HG02840 (cell line): ENCODE results near the gene POLR3GL.
"Not testable (repeated sequence)": the region's sequence is repeated elsewhere in the genome, so short reads cannot be mapped to it uniquely, and the experiment has no call there.

Experiments used
- ATAC-seq: cut with Tn5 transposase; IDR thresholded peaks from one replicate; pipeline ENCODE4 v1.9.1; 2021; ENCODE audit warnings: mild to moderate bottlenecking, moderate library complexity, moderate number of reproducible peaks; ENCODE audit not compliant: unreplicated experiment, low FRiP score

The POLR3GL gene

DNA sequence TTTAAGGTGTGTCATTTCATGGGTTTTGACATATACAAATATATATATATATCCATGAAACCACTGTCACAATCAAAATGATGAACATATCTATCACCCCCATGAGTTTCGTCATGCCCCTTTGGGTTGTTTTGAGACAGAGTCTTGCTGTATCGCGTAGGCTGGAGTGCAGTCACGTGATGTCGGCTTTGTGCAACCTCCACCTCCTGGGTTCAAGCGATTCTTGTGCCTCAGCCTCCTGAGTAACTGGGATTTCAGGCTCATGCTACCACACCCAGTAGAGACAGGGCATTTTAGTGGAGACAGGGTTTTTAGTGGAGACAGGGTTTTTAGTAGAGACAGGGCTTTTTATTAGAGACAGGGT is 49.1 kb downstream of the POLR3GL start:
- no peak for ATAC-seq

DNA sequence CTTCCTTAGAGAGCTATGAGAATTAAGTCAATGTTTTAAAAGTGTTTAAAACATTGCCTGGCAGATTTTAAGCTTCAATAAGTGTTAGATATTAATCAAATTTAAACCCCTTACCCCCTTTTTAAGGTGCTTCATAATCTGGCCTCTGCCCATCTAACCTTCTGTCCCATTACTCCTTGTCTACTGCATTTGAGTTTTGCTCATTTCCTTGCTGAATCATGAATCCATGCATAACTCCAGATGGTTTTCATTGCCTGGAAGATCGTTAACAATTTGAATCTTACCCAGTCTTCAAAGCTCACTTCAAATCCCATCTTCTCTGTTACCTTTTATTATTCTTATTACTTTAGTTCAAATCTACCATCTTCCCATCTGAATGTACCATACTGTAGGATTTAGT is 52.4 kb downstream of the POLR3GL start:
- ATAC-seq: no peak

DNA sequence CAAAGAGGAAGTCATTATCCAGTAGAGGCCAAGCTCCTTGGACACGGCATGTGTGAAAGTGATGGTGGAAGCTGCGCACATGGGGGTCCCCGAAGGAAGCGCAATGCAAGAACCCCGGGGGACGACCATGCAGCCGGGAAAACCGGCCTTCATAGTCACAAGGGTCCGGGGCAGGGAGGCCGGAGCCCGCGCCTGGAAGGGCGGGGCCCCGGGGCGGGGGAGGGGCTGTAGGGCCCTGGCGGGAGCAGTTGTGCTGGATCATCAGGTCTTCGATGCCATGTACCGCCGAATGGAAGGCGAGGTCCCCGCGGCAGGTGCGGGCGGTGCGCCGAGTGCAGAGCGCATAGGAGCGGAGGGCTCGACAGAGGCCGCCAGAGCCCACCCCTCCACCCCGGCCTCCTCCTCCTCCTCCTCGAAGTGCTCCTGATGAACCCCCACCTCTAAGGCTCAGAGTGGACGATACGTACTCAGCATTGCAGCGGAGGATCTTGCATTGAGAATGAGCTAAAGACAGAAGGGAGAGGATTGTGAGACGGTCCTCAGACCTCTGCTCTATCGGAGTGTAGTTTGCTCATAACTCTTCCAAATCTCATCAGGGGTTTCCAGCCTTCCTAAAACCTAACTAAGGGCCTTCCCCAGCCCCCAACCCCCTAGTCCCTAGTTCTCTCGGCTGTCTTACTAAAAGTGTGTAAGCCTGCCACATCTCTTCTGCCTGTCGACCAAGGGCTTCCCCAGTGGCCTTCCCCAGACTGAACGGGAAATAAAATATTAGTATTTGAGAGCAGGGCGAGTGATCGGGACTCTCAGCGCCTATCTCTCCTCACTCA is 55.0 kb downstream of the POLR3GL start:
- no peak for ATAC-seq

DNA sequence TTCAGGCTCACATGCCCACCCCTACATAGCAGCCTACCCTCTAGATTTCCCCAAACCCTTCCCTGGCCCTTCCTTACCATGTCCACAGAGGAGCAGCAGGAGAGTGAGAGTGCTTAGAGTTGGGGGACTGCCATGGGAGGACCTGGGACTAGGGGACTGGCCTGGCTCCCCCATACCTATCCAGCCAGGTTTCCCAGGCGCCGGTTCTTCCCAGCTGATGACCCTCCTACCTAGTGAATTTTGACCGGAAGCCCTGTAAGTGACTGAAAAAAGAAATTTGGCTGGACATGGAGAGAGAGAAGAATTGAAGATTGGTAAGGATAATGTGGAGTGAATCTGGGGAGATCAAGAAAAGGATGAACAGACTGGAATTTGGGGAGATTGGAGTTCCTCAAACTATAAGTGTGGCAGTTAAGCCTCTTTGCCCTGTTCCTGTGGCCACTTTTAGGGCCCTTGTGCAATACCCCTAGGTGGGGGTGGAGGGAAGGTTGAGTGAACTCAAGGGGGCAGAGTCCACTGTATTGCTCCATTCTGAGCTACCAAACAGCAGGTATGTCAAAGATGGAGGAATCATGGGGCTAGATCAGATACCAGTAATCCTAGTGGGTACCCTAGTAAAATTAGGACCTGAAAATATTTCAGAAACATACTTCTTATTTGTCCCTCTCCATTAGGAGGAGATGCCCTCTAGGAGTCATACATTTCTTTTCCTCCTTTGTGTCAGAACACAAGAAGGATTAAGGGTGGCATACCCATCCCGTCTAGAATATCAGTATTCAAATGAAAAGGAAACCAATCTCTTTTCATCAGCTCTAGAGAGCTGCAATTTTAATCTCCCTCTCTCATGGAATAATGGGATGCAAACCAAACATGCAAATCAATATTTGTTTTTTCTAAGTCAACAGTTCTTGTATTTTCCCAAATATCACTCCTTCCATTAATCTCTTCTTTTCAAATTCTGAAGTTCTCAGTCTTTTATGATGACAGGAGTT is 55.9 kb downstream of the POLR3GL start:
- no peak for ATAC-seq

DNA sequence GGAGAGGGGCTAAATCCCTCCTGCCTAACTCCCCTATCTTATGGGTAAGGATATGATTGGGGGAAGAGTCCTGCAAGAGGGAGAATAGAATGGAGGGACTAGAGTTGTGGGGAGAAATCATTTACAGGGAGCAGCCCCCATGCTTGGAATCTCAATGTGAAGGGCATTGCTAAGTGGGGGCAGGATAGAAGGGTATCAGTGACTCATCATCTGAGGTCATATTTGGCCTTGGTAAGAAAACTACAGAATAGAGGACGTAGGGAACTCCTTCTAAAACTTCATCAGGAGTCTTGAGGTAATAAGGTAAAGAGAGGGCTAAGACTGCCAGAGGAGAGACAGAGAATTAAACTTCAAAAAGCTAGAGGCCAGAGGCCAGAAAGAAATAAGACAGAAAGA is 56.6 kb downstream of the POLR3GL start:
- ATAC-seq: no peak

DNA sequence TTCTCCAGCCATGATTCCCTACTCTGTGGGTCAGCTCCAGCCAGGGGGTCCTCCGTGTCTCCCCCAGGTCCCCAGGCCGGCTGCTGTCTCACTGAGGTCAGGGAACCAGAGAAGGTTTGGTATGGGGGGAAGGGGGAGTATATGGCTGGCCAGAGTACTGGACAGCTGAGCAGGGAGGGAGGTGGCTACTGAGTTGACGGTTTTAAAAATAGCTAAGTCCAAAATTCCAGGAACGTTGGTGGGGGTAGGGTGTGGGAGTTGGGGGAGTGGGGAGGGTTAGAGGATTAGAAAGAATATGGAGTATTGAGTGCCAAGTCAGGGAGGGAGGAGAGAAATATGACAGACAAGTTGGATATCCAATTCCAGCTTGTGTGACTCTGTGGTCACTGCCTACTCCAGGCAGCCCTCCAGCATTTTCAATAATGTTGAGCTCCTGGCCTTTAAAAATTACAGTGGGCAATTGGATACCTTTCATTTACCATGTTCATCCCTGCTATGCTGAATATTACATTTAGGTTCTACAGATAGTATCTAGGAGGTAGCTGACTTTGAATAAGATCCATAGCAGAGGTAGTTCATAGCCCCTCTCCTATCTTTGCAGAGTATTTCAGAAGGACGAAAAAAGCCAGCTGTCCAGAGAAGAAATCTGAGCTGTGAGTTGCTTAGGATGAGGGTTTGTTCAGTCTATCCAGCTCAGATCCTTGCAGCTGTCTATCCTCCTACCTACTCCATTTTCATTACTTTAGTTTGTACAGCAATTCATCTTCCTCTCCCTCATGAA is 57.3 kb downstream of the POLR3GL start, which contains the start of gene HJV:
Gene HJV, minus strand, starts transcription at position 114 of the 781 bp plus-strand sequence. CDS start 1,504 bp downstream, outside the sequence.
- ATAC-seq: no peak

DNA sequence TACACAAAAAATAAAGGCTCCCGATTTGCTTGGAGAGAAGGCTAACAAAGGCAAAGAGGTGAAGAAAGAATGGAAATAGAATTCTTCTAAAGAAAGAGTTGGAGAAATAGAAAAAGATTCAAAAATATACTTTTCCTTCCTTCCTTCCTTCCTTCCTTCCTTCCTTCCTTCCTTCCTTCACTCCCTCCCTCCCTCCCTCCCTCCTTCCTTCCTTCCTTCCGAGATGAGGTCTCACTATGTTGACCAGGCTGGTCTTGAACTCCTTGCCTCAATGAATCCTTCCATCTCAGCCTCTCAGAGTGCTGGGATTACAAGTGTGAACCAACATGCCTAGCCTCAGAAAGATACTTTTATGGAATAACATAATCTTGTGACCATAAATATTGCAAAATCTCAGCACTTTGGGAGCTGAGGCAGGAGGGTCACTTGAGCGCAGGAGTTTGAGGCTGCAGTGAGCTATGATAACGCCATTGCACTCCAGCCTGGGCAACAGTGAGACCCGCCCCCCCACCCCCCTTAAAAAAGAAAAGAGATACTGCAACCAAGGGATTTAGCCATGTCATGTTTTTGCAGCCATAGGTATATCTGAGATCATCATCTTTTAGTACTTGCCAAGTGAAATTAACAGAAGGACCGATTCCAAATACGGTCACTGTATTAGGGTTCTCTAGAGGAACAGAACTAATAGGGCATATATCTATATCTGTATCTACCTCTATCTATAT is 58.1 kb downstream of the POLR3GL start:
- no peak for ATAC-seq

DNA sequence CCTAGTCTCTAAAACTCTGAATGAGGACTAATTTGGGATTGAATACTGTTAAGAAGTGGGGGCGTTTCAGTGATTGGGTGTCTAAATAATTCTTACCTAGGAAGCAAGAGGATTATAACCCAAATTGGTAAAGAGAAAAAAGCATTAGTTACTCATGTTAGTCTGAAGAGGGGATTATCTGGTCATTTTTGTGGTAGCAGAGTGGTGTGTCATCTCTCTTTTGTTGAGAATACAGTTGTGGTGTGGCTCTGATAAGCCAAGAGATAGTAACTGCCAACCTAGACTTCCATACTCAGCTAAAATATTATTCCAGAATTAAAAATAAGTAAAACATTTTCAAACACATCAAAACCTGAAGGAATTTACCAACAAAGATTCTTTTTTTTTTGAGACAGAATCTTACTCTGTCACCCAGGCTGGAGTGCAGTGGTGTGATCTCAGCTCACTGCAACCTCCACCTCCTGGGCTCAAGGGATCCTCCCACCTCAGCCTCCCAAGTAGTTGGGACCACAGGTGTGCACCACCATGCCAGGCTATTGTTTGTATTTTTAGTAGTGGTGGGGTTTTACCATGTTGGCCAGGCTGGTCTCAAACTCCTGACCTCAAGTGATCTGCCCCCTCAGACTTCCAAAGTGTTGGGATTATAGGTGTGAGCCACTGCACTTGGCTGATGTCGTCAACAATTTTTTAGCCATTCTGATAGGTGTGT is 61.5 kb downstream of the POLR3GL start:
- not testable (repeated sequence) for ATAC-seq

DNA sequence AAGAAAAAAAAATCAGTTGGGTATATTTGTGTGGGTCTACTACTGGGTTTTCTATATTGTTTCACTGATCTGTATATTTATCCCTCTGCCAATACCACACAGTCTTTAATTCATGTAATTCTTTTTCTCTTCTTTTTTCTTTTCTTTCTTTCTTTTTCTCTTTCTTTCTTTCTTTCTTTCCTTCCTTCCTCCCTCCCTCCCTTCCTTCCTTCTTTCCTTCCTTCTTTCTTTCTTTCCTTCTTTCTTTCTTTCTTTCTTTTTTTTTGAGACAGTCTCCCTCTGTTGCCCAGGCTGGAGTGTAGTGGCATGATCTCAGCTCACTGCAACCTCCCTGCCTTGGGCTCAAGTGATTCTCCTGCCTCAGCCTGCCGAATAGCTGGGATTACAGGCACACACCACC is 62.2 kb downstream of the POLR3GL start:
- not testable (repeated sequence) for ATAC-seq
